H1 (cell line): Measurements from ENCODE around the gene CLDND1. TPM values are rescaled to one million over a fixed set of nuclear protein-coding genes. Genes with fewer than 3 reads are reported as not detected.

Experiments used
- EP300 ChIP-seq, 2 experiments: IDR thresholded peaks; 1 replicate in 1 of 2; 2 replicates in 1 of 2; pipeline ENCODE4 v1.6.1; 2011 to 2012; ENCODE audit warnings: low read depth in 2 of 2, low read length in 2 of 2, mild to moderate bottlenecking in 2 of 2, borderline replicate concordance in 1 of 2, inconsistent platforms in 1 of 2, moderate library complexity in 1 of 2
- KDM5A ChIP-seq: fragments of 200-600 bp; IDR thresholded peaks from 2 replicates; pipeline ENCODE4 v1.7.1; 2012; ENCODE audit warnings: mild to moderate bottlenecking, low read length, inconsistent platforms, mixed read lengths
- SP2 ChIP-seq: IDR thresholded peaks from 2 replicates; pipeline ENCODE4 v1.6.1; 2012; ENCODE audit warnings: mild to moderate bottlenecking, low read length, inconsistent platforms
- SUZ12 ChIP-seq: fragments of 200-600 bp; sonication (generic); IDR thresholded peaks from 2 replicates; pipeline ENCODE4 v1.6.1; 2012; ENCODE audit warnings: mild to moderate bottlenecking, inconsistent platforms, low read length, moderate library complexity, mixed read lengths
- TEAD4 ChIP-seq: IDR thresholded peaks from 2 replicates; pipeline ENCODE4 v1.6.1; 2012; ENCODE audit warnings: low read depth, low read length, inconsistent platforms, mixed read lengths
- polyA plus RNA-seq, 7 experiments: library from polyadenylated mRNA; depleted of rRNA in 3 of 7; stranded (reverse) in 5 of 7; unstranded in 2 of 7; fragments of >200 nt in 5 of 7; fragments of 200-250 nt in 2 of 7; gene quantifications; 1 replicate in 5 of 7; 2 replicates in 1 of 7; 4 replicates in 1 of 7; pipeline versions ENCODE4 v1.2.1 to v1.2.3, GENCODE V29; 2011 to 2013; ENCODE audit warnings: missing spikeins in 2 of 7, mixed read lengths in 2 of 7
- total RNA-seq: library from RNA; stranded (reverse); fragmentation: NEBNext Ultra II Directional; extraction: Animal tissue kit (Norgen Biotek cat#: 25700); gene quantifications from 2 replicates; pipeline ENCODE4 v1.2.1, GENCODE V29; 2021
- TF ChIP-seq, protein P1 (sequence below), 3 experiments: IDR thresholded peaks; 1 replicate in 2 of 3; 2 replicates in 1 of 3; pipeline versions ENCODE4 v1.5.1 to v1.6.1; 2011; ENCODE audit warnings: low read length in 3 of 3, mild to moderate bottlenecking in 3 of 3, inconsistent platforms in 2 of 3, low read depth in 1 of 3, moderate library complexity in 1 of 3; ENCODE audit not compliant: insufficient read depth in 1 of 3; ENCODE audit errors: control extremely low read depth in 1 of 3
- TF ChIP-seq, protein P2 (sequence below): IDR thresholded peaks from 2 replicates; pipeline ENCODE4 v1.6.1; 2011; ENCODE audit warnings: low read depth, mild to moderate bottlenecking, low read length; ENCODE audit not compliant: insufficient read depth

The CLDND1 gene
- total and polyA plus RNA-seq, 2 of the 8 experiments (the other 6 are each of a cell fraction or from before 2014, with no cell fraction given), result 68.2 to 152 TPM

GRCh38 chr3:98534734-98535133, 12.0 kb upstream of the CLDND1 start (continued):
- TF ChIP-seq SP2, result no peak
- TF ChIP-seq KDM5A, result no peak
- TF ChIP-seq, protein P1, sequence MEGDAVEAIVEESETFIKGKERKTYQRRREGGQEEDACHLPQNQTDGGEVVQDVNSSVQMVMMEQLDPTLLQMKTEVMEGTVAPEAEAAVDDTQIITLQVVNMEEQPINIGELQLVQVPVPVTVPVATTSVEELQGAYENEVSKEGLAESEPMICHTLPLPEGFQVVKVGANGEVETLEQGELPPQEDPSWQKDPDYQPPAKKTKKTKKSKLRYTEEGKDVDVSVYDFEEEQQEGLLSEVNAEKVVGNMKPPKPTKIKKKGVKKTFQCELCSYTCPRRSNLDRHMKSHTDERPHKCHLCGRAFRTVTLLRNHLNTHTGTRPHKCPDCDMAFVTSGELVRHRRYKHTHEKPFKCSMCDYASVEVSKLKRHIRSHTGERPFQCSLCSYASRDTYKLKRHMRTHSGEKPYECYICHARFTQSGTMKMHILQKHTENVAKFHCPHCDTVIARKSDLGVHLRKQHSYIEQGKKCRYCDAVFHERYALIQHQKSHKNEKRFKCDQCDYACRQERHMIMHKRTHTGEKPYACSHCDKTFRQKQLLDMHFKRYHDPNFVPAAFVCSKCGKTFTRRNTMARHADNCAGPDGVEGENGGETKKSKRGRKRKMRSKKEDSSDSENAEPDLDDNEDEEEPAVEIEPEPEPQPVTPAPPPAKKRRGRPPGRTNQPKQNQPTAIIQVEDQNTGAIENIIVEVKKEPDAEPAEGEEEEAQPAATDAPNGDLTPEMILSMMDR (IDR thresholded peaks at IDR 0.05; ENCODE audit: control extremely low read depth in 1 of 3, insufficient read depth in 1 of 3, low read depth in 1 of 3, low read length in 3 of 3), result no peak
- no peak for TF ChIP-seq TEAD4
- TF ChIP-seq, protein P2, sequence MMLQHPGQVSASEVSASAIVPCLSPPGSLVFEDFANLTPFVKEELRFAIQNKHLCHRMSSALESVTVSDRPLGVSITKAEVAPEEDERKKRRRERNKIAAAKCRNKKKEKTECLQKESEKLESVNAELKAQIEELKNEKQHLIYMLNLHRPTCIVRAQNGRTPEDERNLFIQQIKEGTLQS, result no peak
- TF ChIP-seq SUZ12, result no peak
- no peak for TF ChIP-seq EP300 (IDR thresholded peaks at IDR 0.05; ENCODE audit: borderline replicate concordance in 1 of 2, low read depth in 2 of 2, low read length in 2 of 2)
